ENCODE measurements around the gene DHDH.

DNA sequence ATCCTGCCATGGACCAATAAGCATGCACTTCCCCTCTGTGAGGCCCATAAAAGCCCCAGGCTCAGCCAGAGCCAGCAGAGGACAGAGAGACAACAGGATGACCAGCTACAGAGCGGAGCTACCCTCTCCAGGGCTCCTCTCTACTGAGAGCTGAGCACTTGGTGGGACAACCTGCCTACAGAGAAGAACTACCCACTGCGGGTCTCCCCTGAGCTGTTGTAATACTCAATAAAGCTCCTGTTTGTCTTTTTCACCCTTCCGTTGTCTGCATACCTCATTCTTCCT, 13.7 kb downstream of the DHDH start:
- TF ChIP-seq EZH2phosphoT487 (conservative IDR thresholded peaks at IDR 0.05; ENCODE audit: low read length) = no peak
- TF ChIP-seq, protein P1, sequence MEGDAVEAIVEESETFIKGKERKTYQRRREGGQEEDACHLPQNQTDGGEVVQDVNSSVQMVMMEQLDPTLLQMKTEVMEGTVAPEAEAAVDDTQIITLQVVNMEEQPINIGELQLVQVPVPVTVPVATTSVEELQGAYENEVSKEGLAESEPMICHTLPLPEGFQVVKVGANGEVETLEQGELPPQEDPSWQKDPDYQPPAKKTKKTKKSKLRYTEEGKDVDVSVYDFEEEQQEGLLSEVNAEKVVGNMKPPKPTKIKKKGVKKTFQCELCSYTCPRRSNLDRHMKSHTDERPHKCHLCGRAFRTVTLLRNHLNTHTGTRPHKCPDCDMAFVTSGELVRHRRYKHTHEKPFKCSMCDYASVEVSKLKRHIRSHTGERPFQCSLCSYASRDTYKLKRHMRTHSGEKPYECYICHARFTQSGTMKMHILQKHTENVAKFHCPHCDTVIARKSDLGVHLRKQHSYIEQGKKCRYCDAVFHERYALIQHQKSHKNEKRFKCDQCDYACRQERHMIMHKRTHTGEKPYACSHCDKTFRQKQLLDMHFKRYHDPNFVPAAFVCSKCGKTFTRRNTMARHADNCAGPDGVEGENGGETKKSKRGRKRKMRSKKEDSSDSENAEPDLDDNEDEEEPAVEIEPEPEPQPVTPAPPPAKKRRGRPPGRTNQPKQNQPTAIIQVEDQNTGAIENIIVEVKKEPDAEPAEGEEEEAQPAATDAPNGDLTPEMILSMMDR (IDR thresholded peaks at IDR 0.05; ENCODE audit: insufficient read depth, low read length, poor library complexity, severe bottlenecking) = no peak
